KBM-7 (cell line): Measurements from ENCODE around the gene FADS6.
"Not testable (repeated sequence)": the region's sequence is repeated elsewhere in the genome, so short reads cannot be mapped to it uniquely, and the experiment has no call there.

Experiments used
- DNase-seq: peaks from one replicate; pipeline ENCODE4 v3.0.0-alpha.2; 2015
- in situ Hi-C: fragments of 300-500 bp; cut with MboI; formaldehyde crosslinking; loops from 2 replicates; pipeline ENCODE4 v1.14.3; 2020; ENCODE audit warnings: low sequenced_read_pairs, low pct_unique_long_range_greater_than_20kb, mixed read lengths

FADS6 gene

GRCh38 chr17:74921769-74922168 lies 28.3 kb upstream of the FADS6 start:
- in situ Hi-C loops, result no loop called here
- DNase-seq, result no peak

- in situ Hi-C loops, result no loop called here
- no peak for DNase-seq
These were observed 27.7 kb upstream of the FADS6 start for GRCh38 chr17:74921026-74921681.

- DNase-seq, result no peak
- in situ Hi-C loops, result no loop called here
These were observed 27.2 kb upstream of the FADS6 start for GRCh38 chr17:74920642-74921025.

- in situ Hi-C loops, result no loop called here
- DNase-seq, result no peak
These were observed 26.8 kb upstream of the FADS6 start for GRCh38 chr17:74920306-74920620.

GRCh38 chr17:74919440-74920305 lies 26.2 kb upstream of the FADS6 start:
- no peak for DNase-seq
- in situ Hi-C loops, result no loop called here

GRCh38 chr17:74918906-74919305 lies 25.5 kb upstream of the FADS6 start:
- in situ Hi-C loops, result no loop called here
- DNase-seq, result no peak

GRCh38 chr17:74917430-74917829 lies 24.0 kb upstream of the FADS6 start:
- DNase-seq, result peak; percentile 39
- in situ Hi-C loops, result no loop called here

GRCh38 chr17:74916851-74917199 lies 23.4 kb upstream of the FADS6 start:
- in situ Hi-C loops, result no loop called here
- DNase-seq, result no peak

- in situ Hi-C loops, result no loop called here
- DNase-seq, result no peak
These were observed 22.9 kb upstream of the FADS6 start for GRCh38 chr17:74916136-74916850.

- in situ Hi-C loops, DNase-seq: not testable (repeated sequence)
These were observed 18.0 kb upstream of the FADS6 start for GRCh38 chr17:74911423-74911822.

- in situ Hi-C loops, DNase-seq: not testable (repeated sequence)
These were observed 15.7 kb upstream of the FADS6 start for GRCh38 chr17:74909097-74909496.

- in situ Hi-C loops, result no loop called here
- no peak for DNase-seq
These were observed 13.6 kb upstream of the FADS6 start for GRCh38 chr17:74907012-74907411.

- DNase-seq, in situ Hi-C loops: not testable (repeated sequence)
These were observed 12.9 kb upstream of the FADS6 start for GRCh38 chr17:74906214-74906793.

- in situ Hi-C loops, result no loop called here
- no peak for DNase-seq
These were observed 11.4 kb upstream of the FADS6 start for GRCh38 chr17:74904687-74905409.

GRCh38 chr17:74903671-74904070 lies 10.2 kb upstream of the FADS6 start:
- in situ Hi-C loops, result no loop called here
- no peak for DNase-seq

GRCh38 chr17:74903034-74903433 lies 9.6 kb upstream of the FADS6 start:
- in situ Hi-C loops, result no loop called here
- no peak for DNase-seq

GRCh38 chr17:74901353-74902135 lies 8.1 kb upstream of the FADS6 start:
- in situ Hi-C loops, result no loop called here
- no peak for DNase-seq

- DNase-seq, result no peak
- in situ Hi-C loops, result no loop called here
These were observed 6.8 kb upstream of the FADS6 start for GRCh38 chr17:74900208-74900607.
